OCI-LY7 (cell line): ENCODE data around the gene KLHL20.

ENCODE experiments used
- CTCF ChIP-seq: fragments of 200-600 bp; sonication (generic); conservative IDR thresholded peaks from 2 replicates; pipeline ENCODE4 v1.5.1; 2014; ENCODE audit warnings: mild to moderate bottlenecking, antibody characterized with exemption, low read length, moderate library complexity, mixed read lengths
- EZH2phosphoT487 ChIP-seq: fragments of 200-600 bp; sonication (generic); IDR thresholded peaks from 2 replicates; pipeline ENCODE4 v1.6.1; 2018; ENCODE audit warnings: low read depth, borderline replicate concordance, mild to moderate bottlenecking, mixed run types, antibody characterized with exemption, low read length, moderate library complexity, mixed read lengths

- no peak for TF ChIP-seq CTCF
- TF ChIP-seq EZH2phosphoT487 = no peak
Observed at GRCh38 chr1:173779936-173780335, 65.2 kb downstream of the KLHL20 start.
